Measurements from ENCODE around the gene CAMK2D.

Gene CAMK2D

DNA sequence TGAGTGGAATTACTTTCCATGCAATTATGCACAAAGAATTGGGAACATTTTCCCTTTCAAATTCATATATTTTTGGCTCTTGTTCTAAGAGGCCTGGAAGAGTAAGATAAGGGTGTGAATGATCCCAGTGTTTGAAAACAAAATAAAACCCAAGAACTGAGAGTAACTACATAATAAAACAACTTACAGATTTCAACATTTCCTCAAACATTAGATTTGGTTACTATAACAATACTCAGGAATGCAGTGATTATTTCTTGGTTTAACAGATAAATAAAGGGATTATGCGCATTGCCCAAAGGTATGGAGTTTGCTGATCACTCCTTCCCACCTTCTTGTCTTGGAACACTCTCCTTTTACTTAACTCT is 292.5 kb downstream of the CAMK2D start:
- H3K4me3 ChIP-seq (ENCODE audit: low read length), result no peak overlapping the region
- TF ChIP-seq, protein P1, sequence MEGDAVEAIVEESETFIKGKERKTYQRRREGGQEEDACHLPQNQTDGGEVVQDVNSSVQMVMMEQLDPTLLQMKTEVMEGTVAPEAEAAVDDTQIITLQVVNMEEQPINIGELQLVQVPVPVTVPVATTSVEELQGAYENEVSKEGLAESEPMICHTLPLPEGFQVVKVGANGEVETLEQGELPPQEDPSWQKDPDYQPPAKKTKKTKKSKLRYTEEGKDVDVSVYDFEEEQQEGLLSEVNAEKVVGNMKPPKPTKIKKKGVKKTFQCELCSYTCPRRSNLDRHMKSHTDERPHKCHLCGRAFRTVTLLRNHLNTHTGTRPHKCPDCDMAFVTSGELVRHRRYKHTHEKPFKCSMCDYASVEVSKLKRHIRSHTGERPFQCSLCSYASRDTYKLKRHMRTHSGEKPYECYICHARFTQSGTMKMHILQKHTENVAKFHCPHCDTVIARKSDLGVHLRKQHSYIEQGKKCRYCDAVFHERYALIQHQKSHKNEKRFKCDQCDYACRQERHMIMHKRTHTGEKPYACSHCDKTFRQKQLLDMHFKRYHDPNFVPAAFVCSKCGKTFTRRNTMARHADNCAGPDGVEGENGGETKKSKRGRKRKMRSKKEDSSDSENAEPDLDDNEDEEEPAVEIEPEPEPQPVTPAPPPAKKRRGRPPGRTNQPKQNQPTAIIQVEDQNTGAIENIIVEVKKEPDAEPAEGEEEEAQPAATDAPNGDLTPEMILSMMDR (conservative IDR thresholded peaks at IDR 0.05; ENCODE audit: low read depth, low read length), result no peak
- DNase-seq (ENCODE audit: low read depth), result peak; percentile 41

DNA sequence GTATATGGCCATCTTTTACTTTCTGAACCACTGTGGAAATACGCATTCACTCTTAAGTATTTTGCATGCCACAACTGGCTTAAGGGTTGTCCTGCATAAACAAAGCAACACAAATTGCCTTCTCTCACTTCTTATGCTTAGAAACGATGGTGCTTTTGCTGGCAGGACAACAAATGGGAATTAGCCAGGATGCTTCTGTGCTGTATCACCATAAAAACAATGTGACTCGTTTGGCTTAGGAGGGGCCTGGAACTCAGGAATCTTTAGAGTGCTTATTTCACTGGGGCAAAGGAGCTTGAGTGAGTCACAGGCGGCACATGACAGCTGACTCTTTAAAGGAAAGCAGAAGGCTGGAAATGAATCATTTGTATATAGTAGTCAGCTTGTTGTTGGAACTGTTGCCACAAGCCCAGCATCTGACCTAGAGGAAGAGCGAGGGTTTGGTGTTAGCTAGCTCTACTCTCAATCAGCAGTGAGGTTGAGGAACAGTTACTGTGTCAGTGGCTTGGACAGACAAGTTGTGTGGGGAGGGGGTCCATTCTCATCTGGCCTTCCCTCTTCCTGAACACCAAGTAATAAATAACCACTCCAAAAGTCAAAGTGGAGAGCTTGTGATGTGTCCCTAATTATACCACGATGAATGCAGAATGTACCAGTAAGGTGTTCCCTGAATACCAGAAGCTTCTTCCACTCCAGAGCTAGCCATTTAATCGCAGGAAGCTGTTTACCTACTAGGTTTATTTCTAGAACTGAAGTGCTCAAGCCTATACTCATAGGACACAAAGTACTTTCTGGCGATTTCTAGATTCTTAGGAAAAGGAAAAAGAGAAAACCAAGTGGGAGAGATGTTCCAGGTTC is 293.1 kb downstream of the CAMK2D start:
- DNase-seq (ENCODE audit: low read depth), result peak; percentile 100
- TF ChIP-seq, protein P1 (conservative IDR thresholded peaks at IDR 0.05; ENCODE audit: low read depth, low read length), result no peak
- H3K4me3 ChIP-seq (ENCODE audit: low read length), result peak overlapping the region; percentile 6

- H3K4me3 ChIP-seq (ENCODE audit: low read length), result peak overlapping the region; percentile 6
- DNase-seq (ENCODE audit: low read depth), result no peak
- TF ChIP-seq, protein P1 (conservative IDR thresholded peaks at IDR 0.05; ENCODE audit: low read depth, low read length), result no peak
Observed at GRCh38 chr4:113467581-113467980, 294.0 kb downstream of the CAMK2D start.

GRCh38 chr4:113462286-113462685 is 299.3 kb downstream of the CAMK2D start:
- H3K4me3 ChIP-seq (ENCODE audit: low read length), result no peak overlapping the region
- TF ChIP-seq, protein P1 (conservative IDR thresholded peaks at IDR 0.05; ENCODE audit: low read depth, low read length), result no peak
- no peak for DNase-seq (ENCODE audit: low read depth)

GRCh38 chr4:113461281-113461680 is 300.3 kb downstream of the CAMK2D start:
- no peak for DNase-seq (ENCODE audit: low read depth)
- H3K4me3 ChIP-seq (ENCODE audit: low read length), result no peak overlapping the region
- TF ChIP-seq, protein P1 (conservative IDR thresholded peaks at IDR 0.05; ENCODE audit: low read depth, low read length), result no peak

GRCh38 chr4:113457886-113458285 is 303.7 kb downstream of the CAMK2D start:
- no peak for DNase-seq (ENCODE audit: low read depth)
- no peak overlapping the region for H3K4me3 ChIP-seq (ENCODE audit: low read length)
- TF ChIP-seq, protein P1 (conservative IDR thresholded peaks at IDR 0.05; ENCODE audit: low read depth, low read length), result no peak

GRCh38 chr4:113457121-113457520 is 304.4 kb downstream of the CAMK2D start:
- TF ChIP-seq, protein P1 (conservative IDR thresholded peaks at IDR 0.05; ENCODE audit: low read depth, low read length), result no peak
- H3K4me3 ChIP-seq (ENCODE audit: low read length), result no peak overlapping the region
- no peak for DNase-seq (ENCODE audit: low read depth)
